Right ventricle myocardium superior (tissue), 1 donor: ENCODE measurements around the gene KCNA10. TPM values are rescaled to one million over a fixed set of nuclear protein-coding genes. Genes with fewer than 3 reads are reported as not detected.
"Not testable (repeated sequence)": the region's sequence is repeated elsewhere in the genome, so short reads cannot be mapped to it uniquely, and the experiment has no call there.

Experiments
- ATAC-seq: fragments of 200-7000 bp; cut with Tn5 transposase; one replicate; pipeline ENCODE4 v1.9.1; 2020; ENCODE audit warnings: mild to moderate bottlenecking; ENCODE audit not compliant: poor library complexity
- DNase-seq: peaks from one replicate; pipeline ENCODE4 v3.0.0-alpha.2; 2020
- intact Hi-C: fragments of 100-400 bp; cut with DNase I; formaldehyde crosslinking; loops from one replicate; pipeline ENCODE4 v1.11.2; 2022
- total RNA-seq: library from RNA; stranded (reverse); fragmentation: NEBNext Ultra II Directional; extraction: Animal tissue kit (Norgen Biotek cat#: 25700); gene quantifications from one replicate; pipeline ENCODE4 v1.2.1, GENCODE V29; 2021
- donor health status: DM: no; HTN: yes; CAD: no; lungs with severe emphysema.

KCNA10 gene
- total RNA-seq, 1 donor from 2014 or later: not detected

DNA sequence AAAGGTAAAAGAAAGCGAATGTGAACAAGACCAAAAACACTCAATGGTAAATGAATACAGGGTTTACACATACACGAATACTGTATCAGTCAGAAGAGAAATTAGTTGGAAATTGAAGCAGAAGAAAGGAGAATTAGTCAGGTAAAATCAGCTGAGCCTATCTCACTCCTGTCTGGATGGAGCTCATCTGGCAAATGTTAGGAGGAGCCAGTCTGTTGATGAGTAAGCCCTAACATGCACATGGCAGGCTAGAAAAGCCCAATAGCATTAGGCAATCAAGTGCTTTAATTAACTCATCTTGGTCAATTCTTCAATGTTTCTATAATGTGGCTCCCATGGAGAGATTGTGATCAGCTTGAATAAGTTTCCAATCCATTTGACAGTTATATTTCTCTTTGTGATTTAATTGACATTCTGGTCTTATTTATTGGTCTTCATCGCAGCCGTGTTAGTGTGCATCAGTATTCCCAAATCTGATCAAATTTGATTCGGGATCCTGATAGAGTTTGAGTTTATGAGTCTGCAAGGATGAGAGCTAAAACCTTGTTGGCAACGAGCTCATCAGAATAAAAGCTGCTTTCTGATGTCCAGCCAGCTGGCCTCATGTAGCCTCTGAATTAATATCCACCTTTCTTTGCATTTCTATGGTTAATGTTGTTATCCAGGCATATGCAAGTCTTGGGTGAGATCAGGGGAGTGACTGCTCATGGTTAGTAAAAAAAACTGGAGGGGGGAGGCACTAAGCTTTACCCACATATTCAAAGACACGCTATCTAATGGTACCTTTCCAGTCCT, 22.1 kb upstream of the KCNA10 start:
- ATAC-seq: no peak
- intact Hi-C loops: no loop called here
- no peak for DNase-seq

DNA sequence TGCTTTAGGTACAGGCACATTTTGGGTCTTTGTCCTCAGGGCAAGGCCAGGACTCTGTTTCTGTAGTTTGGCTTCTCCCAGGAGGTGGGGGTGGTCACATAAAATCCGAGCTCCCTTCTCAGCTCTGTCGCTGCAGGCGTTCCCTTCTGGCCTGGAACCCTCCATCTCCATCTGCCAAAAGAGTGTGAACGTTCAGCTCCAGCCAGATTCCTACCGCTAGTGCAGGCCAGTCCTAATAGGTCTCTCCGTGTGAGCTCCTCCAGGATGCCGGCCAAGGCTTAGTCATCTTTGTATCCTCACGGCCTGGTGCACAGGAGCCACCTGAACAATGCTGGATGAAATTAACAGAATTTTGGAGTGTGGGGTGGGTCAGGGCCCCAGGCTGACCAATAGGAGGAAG, 19.9 kb upstream of the KCNA10 start:
- ATAC-seq (no peak), DNase-seq (no peak)
- intact Hi-C loops: no loop called here

DNA sequence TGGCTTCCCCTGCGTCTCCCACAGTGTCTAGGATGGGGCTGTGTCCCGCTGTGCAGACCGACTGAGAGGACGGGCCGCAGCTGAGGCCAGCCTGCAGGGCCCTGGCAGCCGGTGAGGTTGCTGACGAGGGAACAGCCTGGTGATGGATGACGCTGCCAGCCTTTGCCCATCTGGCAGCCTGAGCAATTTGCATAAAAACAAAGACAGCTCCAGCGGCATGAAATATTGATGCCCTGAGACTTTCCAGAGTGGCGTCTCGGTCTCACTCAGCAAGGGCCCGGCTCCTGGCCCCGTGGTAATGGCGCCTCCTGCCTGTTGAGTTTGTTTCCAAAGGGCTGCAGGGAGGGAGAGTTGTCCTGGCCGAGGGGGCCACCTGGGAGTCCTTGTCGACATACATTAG, 19.1 kb upstream of the KCNA10 start:
- ATAC-seq (no peak), DNase-seq (no peak)
- intact Hi-C loops: no loop called here

DNA sequence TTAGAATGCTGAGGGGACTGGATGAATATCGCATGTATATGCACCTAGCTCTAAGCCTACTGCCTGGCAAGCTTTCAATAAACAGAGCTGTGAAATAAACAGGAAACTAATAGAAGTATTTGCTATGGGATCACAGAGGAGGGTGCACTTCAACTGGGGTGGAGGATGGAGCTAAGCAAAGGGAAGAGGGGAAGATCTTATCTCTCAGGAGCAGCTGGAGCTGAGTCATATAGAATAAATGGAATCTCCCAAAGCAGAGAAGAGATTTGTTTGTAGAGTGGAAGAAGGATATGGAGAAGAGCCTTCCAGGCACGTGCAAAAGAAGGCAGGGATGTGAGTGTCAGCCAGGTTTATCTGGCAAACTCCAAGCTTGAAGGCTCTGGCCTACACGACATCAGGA, 17.0 kb upstream of the KCNA10 start:
- intact Hi-C loops: no loop called here
- DNase-seq (no peak), ATAC-seq (no peak)

DNA sequence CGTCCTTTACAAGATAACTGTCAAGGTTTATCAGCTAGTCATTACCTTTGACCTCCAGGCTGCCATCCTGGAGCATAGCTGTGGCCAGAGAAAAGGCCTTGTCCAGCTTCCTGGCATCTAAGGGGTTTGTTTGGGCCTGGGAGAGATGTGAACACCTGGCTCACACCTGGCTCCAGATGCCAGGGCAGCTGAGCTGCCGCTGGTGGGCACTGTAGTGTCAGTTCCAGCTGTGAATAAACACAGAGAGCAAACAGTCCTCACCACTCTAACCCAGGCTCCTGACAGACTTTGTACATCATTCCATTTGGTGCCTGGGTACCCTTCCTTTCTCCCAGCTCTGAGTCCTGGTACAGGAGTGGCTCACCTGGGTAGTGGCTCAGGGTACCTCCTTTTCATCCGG, 14.3 kb upstream of the KCNA10 start:
- intact Hi-C loops: no loop called here
- ATAC-seq (no peak), DNase-seq (no peak)

DNA sequence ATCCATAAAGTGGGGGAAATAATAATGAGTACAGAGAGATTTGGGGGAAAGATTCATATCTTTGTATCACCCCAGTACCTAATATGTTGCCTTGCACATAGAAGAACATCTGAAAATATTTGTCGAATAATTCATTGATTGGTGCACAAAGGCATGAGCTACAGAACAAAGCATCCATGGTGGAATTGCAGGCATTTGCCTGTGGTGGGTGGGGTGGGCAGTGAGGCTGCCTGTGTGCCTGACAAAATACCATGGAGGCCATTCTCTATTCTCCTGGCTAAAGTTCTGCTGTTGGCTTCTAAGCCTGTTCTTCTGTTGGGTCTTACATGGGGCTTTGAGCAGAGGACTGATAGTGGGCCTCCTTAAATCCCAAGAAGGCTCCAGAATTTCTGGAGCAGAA, 10.0 kb upstream of the KCNA10 start:
- no peak for DNase-seq
- intact Hi-C loops: loop anchor here (10.0 kb wide), 1 partner anchor 256 kb away; no protein-coding TSS in a partner anchor
- ATAC-seq: no peak

DNA sequence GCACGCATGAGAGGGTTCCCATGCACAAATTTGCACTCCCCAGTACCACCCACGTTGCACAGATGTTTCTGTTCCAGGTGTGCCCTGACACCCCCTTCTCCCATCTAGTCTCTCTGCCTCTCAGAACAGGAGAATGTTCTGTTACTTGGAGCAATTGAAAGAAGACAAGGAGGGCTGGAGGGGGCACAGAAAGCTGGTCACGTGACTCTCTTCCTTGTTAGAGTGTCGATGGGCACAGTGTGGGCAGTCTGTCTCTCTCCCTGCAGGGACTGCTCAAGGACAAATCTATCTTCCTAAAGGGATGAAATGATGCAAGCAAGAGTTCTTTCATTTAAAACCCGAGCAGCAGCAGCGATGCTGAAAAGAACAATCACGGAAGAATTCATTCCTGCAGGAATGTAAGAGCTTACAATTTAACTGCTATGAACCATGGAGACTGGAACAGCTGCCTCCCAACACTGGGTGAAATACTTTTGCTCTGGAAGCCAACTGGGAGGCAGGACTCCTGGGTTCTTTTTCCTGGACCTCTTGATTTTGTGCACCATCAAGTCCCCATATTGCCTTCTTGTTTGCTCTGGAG, 7.3 kb upstream of the KCNA10 start:
- DNase-seq (no peak), ATAC-seq (no peak)
- intact Hi-C loops: loop anchor here (10.0 kb wide), 1 partner anchor 259 kb away; no protein-coding TSS in a partner anchor

DNA sequence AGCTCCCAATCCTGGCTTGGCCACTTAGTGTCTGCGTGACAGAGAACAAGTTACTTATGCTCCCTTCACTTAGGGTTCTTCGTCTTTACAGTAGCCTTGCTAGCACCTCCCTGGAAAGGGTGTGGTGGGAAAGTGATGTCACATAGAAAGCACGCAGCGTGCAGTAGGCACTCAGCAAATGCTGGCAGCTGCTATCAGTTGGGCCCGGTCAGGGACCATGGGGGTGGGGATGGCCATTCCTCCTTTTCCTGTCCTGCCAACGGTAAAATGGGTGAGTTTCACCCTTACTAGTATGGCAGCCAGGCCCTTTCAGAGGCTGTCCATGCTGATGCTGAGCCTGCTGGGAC, 6.2 kb upstream of the KCNA10 start:
- DNase-seq (no peak), ATAC-seq (no peak)
- intact Hi-C loops: loop anchor here (10.0 kb wide), 1 partner anchor 260 kb away; no protein-coding TSS in a partner anchor

DNA sequence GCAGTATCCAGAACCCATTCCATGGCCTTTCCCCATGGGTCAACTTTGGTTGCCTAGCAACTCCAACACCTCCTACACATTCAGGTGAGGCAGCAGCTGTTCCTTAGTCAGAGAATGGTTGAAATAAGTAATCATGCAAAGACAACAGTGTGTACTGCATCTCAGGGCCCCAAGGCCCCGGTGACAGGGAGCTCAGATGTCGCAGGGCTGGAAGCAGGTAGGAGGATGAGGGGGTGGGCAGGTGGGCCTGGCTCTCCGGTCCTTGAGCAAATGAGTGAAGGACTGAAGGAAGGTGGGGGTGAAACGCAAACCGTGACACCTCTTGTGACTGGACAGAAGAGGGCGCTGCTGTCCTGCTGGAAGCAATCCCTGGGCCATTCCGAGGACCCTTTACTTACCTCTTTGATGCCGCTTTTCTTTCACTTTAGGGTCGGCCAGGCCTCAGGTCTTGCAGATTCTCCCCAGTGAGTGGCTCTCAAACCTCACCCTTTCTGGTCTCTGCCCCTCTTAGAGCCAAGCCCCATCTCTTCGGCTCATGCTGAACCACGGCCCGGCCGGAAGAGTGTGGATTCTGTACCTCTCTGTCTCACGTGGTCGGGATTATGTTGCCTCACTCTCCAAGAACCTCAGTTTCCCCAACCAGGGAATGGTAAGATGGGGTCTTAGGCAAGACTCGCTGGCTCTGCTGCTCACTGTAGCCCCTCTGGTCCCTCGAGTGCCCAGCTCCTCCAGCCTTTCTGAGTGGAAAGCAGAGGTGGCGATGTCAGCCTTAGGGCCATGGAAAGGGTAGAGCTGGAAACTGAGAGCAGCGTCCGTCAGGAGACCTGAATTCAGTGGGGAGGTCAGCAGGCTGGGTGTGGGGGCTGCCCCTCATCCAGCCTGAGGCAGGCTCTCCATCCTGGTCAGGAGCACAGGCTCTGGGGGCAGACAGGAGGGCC, 5.6 kb upstream of the KCNA10 start:
- peak; percentile 75 for ATAC-seq
- intact Hi-C loops: loop anchor here (5.0 to 10.0 kb wide), 2 partner anchors 93 to 260 kb away; no protein-coding TSS in a partner anchor
- DNase-seq: no peak

DNA sequence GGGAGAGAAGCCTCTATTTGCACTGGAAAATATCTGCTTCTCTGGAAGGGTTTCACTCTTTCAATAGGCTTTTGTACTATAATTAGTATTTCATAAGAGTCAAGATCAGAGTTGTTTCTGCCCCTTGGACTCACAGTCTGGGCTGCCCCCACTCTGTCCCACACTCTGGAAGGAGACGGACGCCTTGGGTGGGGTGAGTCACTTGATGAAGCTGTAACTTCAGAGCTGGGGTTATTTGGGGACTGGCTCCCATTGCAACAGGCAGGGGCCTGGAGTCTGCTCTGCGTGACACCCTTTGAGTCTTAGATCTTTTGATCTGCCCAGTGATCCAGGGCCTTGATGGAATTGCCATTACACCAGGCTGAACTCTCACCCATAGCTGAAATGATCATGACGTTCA, 4.0 kb upstream of the KCNA10 start:
- no peak for ATAC-seq
- intact Hi-C loops: loop anchor here (5.0 to 10.0 kb wide), 2 partner anchors 94 to 262 kb away; no protein-coding TSS in a partner anchor

DNA sequence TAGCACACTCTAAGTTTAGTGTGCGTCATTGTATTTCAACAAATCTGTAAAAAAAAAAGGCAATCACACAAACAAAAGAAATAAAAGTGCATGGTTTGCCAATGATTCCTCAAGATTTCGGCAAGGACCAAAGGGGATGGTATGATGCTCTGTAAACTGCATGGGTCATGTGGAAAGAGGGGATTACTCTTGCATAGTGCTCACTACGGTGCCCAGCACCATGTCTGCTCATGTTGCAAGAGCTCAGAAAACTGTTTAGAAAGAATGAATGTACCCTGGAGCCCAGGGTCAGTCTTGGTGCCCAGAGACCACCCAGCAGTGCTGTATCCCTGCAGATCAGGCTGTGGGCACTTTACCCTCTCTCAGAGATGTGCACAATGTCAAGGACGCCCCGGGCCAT, 3.6 kb upstream of the KCNA10 start:
- intact Hi-C loops: loop anchor here (5.0 to 10.0 kb wide), 2 partner anchors 95 to 262 kb away; no protein-coding TSS in a partner anchor
- DNase-seq: no peak
- ATAC-seq: no peak

More for the DNA sequence above, 4.0 kb upstream of the KCNA10 start:
- no peak for DNase-seq

DNA sequence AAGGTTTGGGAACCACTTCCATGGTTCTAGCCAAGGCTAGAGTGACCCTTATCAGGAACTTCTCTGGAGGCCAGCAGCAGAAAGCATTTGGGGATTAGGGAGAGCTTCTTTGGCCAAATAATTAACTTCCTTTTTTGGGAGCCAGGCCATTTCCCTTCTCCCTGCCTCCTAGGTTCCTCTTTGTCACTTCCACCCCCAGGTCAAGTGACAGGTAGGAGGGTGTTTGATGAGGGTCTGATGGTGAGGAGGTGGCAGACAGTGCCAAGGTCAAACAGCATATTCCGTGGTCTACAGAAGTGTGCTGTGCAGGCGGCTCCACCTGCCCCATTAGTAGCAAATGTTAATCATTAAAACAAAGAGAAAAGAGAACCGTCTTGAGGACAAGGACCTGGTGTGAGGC, 1.9 kb upstream of the KCNA10 start:
- DNase-seq (no peak), ATAC-seq (no peak)
- intact Hi-C loops: loop anchor here (5.0 to 10.0 kb wide), 2 partner anchors 96 to 264 kb away; no protein-coding TSS in a partner anchor

DNA sequence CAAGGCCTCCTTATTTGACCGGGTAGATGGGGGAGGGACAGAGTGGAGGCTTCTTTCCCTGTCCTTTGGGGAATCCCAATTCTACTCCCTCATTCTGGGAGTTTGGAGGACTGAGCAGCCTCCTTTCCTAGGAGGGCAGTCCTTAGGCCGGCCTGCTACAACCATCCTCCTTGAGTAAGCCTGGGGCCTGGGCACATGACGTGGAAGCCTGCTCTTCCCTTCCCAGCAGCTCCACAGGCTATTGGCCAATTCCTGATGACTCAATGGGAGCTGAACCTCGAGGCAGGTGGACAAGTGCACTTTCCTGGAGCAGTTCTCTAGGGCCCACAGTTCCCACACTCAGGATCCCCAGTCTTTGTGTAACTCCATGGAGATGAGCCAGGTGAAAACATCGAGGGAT, 3.1 kb downstream of the KCNA10 start:
- ATAC-seq: no peak
- intact Hi-C loops: no loop called here
- no peak for DNase-seq

DNA sequence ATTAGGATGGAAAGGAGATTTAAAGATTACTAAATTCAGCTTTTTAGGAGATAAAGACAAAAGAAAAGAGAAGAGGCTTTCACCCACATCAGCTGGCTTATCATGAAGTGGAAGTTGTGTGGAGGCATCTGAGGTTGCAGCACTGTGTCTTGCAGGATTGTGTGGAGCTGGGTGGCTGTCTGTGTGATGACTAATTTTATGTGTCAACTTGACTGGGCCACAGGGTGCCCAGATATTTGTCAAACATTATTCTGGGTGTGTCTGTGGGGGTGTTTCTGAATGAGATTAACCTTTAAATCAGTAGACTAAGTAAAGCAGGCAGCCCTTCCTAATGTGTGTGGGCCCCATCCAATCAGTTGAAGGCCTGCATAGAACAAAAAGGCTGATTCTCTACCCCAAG, 3.9 kb downstream of the KCNA10 start:
- DNase-seq: no peak
- no peak for ATAC-seq
- intact Hi-C loops: no loop called here

DNA sequence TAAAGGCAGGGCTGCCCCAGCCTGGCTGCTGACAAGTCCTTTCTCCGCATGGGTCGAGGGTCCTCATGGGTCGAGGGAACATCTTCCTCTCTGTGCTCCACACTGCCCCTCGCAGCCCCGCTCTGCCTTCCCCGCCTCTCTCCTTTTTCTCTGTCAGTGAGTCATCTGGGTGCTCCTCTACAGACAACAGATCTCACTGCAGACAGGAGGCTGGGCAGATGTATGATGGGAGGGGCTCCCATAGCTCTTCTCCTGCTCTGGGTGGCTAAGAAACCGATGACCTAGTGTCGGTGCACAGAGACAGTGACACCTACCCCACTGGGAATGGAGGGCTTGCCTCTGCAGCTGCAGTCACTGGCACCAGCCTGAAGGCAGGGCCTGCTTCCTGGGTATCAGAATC, 5.5 kb downstream of the KCNA10 start:
- DNase-seq (no peak), ATAC-seq (no peak)
- intact Hi-C loops: no loop called here

DNA sequence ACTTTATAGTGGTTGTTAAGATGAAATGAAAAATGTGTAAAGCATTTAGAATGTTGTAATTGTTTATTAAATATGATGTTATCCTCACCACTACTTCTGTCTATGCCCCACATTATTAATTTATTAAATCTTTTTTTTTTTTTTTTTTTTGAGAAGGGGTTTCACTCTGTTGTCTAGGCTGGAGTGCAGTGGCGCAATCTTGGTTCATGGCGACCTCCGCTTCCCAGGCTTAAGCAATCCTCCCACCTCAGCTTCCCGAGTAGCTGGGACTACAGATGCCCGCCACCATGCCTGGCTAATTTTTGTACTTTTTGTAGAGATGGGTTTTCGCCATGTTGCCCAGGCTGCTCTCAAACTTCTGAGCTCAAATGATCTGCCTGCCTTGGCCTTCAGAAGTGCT, 7.5 kb downstream of the KCNA10 start:
- ATAC-seq (no peak), DNase-seq (no peak)
- intact Hi-C loops: no loop called here

DNA sequence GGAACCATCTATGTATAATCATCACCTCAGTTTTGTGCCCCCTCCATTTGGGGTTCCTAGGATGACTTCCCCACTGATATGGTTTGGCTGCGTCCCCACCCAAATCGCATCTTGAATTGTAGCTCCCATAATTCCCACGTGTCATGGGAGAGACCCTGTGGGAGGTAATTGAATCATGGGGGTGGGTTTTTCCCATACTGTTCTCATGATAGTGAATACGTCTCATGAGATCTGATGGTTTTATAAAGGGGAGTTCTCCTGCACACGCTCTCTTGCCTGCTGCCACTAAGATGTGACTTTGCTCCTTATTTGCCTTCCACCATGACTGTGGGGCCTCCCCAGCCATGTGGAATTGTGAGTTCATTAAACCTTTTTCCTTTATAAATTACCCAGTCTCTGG, 8.1 kb downstream of the KCNA10 start:
- ATAC-seq, intact Hi-C loops: not testable (repeated sequence)

DNA sequence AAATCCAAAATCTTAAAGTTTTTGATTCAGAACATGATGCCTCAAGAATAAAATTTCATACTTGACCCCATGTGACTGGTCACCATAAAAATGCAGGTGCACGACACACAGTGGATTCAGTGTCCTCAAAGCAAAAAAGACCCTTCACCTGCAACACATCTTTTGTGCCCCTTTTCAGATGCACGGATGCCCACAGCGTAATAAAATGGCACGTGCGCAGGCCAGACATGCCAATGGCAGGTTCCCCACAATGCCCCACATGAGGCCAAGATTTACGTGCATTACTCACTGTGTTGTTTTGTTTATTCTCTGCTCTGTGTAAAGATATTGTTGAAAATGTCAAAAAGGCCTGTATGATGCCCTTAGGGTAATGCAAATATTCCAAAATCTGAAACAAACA, 9.3 kb downstream of the KCNA10 start:
- intact Hi-C loops: no loop called here
- no peak for ATAC-seq
- no peak for DNase-seq

More for the DNA sequence above, 8.1 kb downstream of the KCNA10 start:
- not testable (repeated sequence) for DNase-seq
